Kidney epithelial cell (primary cell): ENCODE data around the gene RAD51B. TPM values are rescaled to one million over a fixed set of nuclear protein-coding genes. Genes with fewer than 3 reads are reported as not detected.

Experiments
- DNase-seq: peaks from one replicate; pipeline ENCODE4 v3.0.0-alpha.2; 2010; ENCODE audit warnings: low read depth
- H3K27me3 ChIP-seq: 2 replicates; pipeline ENCODE4 v1.6.0; 2011; ENCODE audit warnings: low read length; ENCODE audit not compliant: control insufficient read depth, insufficient read depth
- H3K36me3 ChIP-seq: 2 replicates; pipeline ENCODE4 v1.5.1; 2011; ENCODE audit warnings: low read length; ENCODE audit not compliant: control insufficient read depth, insufficient read depth
- H3K4me3 ChIP-seq: 2 replicates; pipeline ENCODE4 v1.5.1; 2011; ENCODE audit warnings: low read depth, mild to moderate bottlenecking, control low read depth, low read length
- CTCF ChIP-seq: IDR thresholded peaks from 2 replicates; pipeline ENCODE4 v1.5.1; 2011; ENCODE audit warnings: mild to moderate bottlenecking, moderate library complexity, low read length, control low read depth, inconsistent platforms; ENCODE audit not compliant: insufficient read depth, poor library complexity, severe bottlenecking
- total RNA-seq: library from RNA; depleted of rRNA; stranded (reverse); fragments of >200 nt; gene quantifications from 2 replicates; pipeline ENCODE4 v1.2.3, GENCODE V29; 2015

Gene RAD51B
- total RNA-seq, 1 donor from 2014 or later, result 9.5 TPM

DNA sequence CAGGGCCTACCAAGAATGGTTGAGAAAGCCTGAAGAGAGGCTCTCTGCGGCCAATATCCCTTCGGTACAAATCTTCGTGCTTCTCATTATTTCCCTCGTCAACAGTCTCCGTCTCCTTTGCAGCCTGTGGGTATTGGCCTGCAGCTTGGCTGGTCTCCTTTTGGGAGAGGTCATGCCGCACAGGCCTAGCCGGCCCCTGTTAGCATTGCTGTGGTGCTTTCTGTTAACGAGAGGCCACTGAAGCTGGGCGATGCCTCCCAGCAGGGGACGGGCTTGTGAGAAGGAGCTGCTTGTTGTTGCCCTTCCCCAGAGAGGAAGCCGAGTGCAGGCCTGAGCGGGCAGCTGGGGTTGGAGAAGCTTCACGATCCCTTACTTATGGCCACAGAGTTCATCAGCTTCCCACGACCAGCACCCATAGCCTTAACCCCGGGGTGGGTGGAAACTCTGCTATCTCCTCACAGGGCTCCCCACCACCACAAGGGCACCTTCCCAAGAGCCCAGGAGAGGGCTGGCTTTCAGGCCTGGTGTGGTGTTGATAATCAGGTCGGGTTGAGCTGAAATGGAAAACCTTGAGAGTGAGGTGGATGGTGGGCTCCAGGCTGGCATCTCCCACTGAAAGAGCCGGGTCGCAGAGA lies 744.7 kb downstream of the RAD51B start:
- Histone ChIP-seq H3K27me3 (no peaks in the 10 kb centered on the region), H3K36me3 (no peaks in the 10 kb centered on the region), H3K4me3 (no peak overlapping the region)
- no peak for DNase-seq
- no peak for TF ChIP-seq CTCF

- H3K27me3 ChIP-seq, result no peaks in the 10 kb centered on the region
- no peak for TF ChIP-seq CTCF
- no peak for DNase-seq
- no peaks in the 10 kb centered on the region for H3K36me3 ChIP-seq
- H3K4me3 ChIP-seq, result no peak overlapping the region
Measured at GRCh38 chr14:68564826-68565759, 745.5 kb downstream of the RAD51B start.

DNA sequence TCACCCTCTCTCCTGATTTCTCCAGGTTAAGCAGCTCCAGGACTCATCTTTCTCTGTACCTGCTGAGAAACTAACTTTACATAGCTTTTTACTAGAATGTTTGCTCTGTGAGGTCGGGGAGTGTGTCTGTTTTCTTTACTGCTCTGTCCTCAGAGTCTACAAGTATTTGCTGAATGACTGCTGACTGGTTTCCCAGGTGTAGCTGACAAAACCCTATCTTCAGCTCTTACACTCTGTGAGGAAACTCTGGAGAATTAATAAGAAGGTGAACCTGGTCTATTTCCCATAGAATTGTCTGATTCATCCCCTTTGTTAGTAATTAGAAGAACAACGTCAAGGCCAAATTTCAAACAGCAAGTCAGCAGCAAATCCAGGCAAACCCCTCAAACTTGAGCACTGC lies 746.5 kb downstream of the RAD51B start:
- no peak overlapping the region for H3K4me3 ChIP-seq
- H3K27me3 ChIP-seq, result no peaks in the 10 kb centered on the region
- DNase-seq, result no peak
- no peaks in the 10 kb centered on the region for H3K36me3 ChIP-seq
- no peak for TF ChIP-seq CTCF

DNA sequence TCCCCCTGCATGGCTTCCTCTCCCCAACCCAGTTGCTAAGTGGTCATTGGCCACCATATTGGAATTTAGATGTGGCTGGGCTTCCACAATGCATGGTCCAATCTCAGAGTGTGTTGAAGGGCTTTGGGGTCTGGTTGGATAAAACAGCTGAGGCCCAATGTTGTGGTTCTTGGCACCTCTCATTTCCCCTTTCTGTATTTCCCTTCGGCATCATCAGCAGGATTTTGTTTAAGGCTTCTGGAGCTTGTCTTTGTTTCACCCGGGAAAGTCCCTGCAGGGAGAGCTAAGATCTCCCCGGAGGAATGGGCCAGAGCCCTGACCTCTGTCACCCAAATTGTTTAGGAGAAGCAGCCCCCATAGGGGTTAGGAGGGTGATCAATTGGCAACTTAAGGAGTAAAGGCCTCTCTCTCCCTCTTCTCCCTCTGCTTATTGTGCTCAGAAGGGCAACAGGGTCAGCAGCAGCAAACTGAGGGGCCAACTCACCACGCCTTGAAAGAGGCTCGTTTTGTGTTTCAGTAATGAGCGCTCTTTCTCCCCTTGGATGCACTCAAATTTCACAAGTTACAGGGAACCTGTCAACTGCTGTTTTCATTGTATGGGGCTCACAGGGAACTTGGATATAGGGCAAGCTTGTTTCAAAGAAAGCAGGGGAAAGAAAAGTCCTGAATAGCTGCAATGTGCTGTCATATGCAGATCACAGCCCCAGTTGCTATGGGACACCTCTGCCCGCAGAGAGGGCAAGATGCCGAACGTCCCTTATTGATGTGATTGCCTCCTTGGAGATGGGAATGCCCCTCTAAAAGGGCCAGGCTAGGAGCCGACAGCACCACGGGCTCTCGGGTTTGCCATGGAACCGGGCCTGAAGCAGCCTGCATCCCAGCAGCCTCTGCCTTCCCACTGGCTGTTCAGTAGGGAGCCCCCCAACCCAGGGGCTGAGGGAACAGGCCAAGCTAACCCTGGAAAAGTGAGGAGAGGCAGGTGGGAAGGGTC lies 749.6 kb downstream of the RAD51B start:
- Histone ChIP-seq H3K4me3 (no peak overlapping the region), H3K36me3 (no peaks in the 10 kb centered on the region), H3K27me3 (no peaks in the 10 kb centered on the region)
- DNase-seq, result no peak
- no peak for TF ChIP-seq CTCF

DNA sequence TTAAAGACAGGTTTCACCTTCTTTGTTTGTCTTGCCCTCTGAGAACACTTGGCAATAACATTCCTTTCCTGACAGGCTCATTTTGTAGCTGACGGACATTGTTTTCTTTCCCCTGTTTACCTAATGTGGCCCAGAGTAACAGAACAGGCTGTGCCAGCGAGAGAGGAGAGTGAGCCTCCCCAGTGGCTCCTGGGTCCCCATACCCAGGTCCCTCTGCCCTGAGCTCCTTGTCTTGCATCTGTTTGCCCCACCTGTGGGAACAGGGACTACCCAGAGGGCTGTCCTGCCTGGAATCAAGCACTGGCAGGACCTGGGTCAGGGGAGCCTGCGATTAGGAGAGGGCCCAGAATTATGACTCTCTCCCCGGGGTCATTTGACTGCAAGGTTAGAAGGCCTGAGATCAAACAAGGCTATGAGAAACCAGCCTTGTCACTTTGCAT lies 750.4 kb downstream of the RAD51B start:
- no peak overlapping the region for H3K4me3 ChIP-seq
- TF ChIP-seq CTCF, result no peak
- H3K27me3 ChIP-seq, result no peaks in the 10 kb centered on the region
- no peak for DNase-seq
- H3K36me3 ChIP-seq, result no peaks in the 10 kb centered on the region
